C4-2B (cell line): ENCODE results near the gene C14orf119.

Source experiments
- H3K27ac ChIP-seq: fragments of 450-650 bp; 2 replicates; pipeline ENCODE4 v1.5.1; 2017
- CTCF ChIP-seq: fragments of 450-650 bp; conservative IDR thresholded peaks from 2 replicates; pipeline ENCODE4 v1.5.1; 2017; ENCODE audit warnings: mild to moderate bottlenecking
- ZFX ChIP-seq: fragments of 450-650 bp; IDR thresholded peaks from 2 replicates; pipeline ENCODE4 v1.6.1; 2017

C14orf119 gene

DNA sequence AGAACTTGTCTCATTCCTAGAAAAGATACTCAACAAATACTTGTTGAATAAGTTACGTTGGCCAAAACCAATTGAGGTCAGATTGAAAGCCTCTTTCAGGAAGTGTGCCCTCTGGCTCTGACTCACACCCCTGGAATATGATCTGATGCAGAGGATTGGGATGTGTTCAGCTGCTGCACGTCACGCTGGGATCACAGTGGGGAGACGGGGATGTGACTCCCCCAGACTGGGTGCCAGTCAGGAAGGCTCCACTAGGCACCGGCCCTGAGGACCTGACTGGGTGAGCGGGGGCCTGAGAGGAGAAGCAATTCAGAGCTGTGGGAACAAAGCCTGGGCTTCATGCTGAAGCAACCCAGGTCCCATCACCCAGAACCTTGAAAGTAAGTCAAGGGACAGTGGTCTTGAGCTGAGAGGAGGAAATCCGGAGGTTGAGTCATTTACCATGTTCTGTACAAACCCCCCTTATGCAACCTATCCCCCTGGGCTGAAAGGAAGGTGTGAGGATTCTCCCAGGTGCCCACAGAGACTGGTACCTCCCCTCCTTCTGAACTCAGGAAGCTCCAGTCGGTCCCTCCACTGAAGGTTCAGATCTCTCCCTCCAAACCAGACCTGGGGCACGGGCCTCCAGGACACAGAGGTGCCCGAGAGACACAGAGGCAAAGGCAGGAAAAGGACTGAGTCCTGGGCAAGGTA, 19.9 kb downstream of the C14orf119 start:
- TF ChIP-seq CTCF: no peak
- TF ChIP-seq ZFX: no peak
- H3K27ac ChIP-seq: no peak overlapping the region

DNA sequence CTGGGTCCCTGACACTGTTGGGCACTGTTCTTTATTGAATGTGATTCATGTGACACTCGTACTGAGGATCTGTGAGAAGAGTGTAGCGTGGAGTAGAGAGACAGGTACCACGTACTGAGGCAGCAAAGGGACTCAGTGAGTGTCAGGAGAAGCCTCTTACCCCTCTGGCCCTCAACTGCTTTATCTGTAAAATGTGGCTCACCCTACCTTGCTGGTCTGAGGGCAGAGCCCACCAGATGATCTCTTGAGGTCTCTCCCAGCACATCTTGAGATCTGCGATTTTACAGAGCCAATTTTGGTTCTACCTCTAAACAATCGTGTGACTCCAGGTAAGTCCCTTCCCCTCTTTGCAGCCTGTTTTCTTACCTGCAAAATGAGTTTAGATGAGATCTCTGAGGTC, 20.6 kb downstream of the C14orf119 start:
- no peak overlapping the region for H3K27ac ChIP-seq
- TF ChIP-seq ZFX: no peak
- TF ChIP-seq CTCF: no peak

DNA sequence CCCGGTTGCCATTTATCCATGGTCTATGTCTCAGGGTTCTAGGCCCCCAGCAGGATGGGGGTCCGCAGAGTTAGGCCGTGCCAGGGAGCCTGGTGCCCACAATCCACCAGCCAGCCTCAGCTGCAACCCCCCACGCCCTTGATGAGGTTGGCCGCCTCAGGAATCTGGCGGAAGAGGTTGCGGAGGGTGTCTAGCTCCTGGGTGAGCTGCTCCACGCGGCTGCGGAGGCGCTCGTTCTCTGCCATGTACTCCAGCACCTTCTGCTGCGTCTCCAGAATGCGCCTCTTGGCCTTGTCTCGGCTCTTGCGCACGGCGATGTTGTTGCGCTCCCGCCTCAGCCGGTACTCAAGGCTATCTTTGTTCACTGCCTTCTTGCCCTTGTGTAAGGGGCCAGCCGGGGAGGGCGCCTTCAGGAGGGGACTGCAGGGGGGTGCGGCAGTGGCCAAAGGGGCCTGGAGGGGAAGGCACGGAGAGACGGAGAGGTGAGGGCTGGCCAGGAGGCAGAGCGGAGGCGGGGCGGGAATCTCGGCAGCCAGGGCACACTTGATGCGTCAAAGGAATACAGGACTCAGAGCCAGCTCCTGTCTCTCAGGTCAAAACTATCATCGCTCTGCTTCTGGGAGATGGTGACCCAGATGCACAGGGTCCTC, 22.2 kb downstream of the C14orf119 start:
- no peak overlapping the region for H3K27ac ChIP-seq
- TF ChIP-seq ZFX (no peak), CTCF (no peak)

GRCh38 chr14:23118506-23119362, 23.4 kb downstream of the C14orf119 start, which contains the start of gene CEBPE:
TSS of gene CEBPE (minus strand) at chr14:23119255. CDS start at chr14:23119091, 164 bp downstream.
- H3K27ac ChIP-seq: no peak within 1 kb of the TSS
- TF ChIP-seq ZFX: no peak
- TF ChIP-seq CTCF: no peak

- no peak for TF ChIP-seq CTCF
- no peak for TF ChIP-seq ZFX
- no peak overlapping the region for H3K27ac ChIP-seq
Measured at GRCh38 chr14:23119363-23120327, 24.3 kb downstream of the C14orf119 start.

DNA sequence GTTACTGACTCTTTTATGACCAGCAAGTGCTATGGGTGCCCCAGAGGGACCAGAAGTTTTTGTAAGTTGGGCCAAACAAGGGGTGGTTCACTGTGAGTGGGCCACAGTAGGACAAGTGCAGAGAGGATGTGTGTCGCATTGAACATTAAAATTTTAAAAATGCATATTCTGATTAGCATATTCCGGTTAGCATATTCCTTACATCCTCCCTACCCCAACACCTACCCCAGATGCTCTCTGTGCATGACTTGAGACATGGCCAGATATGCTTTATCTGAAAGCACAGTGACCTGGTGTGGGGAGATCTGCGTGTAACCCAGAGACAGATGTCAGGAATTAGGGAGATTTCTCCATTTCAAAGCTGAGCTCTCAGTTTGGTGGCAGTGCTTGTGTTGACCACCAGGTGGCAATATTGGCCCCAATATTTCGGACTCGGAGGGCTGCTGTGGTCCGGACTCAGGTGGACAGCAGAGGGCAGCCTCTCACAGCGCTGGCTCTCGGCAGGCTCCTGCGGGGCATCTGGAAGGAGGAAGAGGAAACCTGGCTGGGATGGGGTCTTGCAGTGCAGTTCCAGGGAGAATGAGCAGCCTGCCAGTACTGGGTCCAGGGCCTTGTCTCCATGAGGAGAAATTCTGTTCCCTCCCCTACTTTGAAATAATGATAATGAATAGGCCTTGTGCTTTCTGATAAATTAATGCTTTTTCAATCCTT, 25.4 kb downstream of the C14orf119 start:
- no peak overlapping the region for H3K27ac ChIP-seq
- no peak for TF ChIP-seq ZFX
- peak; percentile 99 for TF ChIP-seq CTCF
